Body of pancreas (tissue), 4 donors: ENCODE measurements around the gene METAP1. TPM values are rescaled to one million over a fixed set of nuclear protein-coding genes. Genes with fewer than 3 reads are reported as not detected.
"Not testable (repeated sequence)": the region's sequence is repeated elsewhere in the genome, so short reads cannot be mapped to it uniquely, and the experiment has no call there.

Source experiments
- ATAC-seq: fragments of 150-250 bp; one replicate; pipeline ENCODE4 v1.9.1; 2016
- DNase-seq, 4 donors: peaks; one replicate each; pipeline ENCODE4 v3.0.0-alpha.2; 2019
- H3K27ac ChIP-seq, 4 donors: fragments of 200-600 bp; sonication (generic); 1 replicate in 3 of 4; 2 replicates in 1 of 4; pipeline versions ENCODE4 v1.5.1 to v1.6.1; 2016 to 2019; ENCODE audit warnings: mild to moderate bottlenecking in 1 of 4, mixed read lengths in 1 of 4, moderate library complexity in 1 of 4
- H3K27me3 ChIP-seq, 2 donors: fragments of 200-600 bp; sonication (generic); one replicate each; pipeline ENCODE4 v1.6.0; 2016; ENCODE audit warnings: mild to moderate bottlenecking in 1 of 2
- H3K36me3 ChIP-seq, 2 donors: fragments of 200-600 bp; sonication (generic); replicated peaks in 1 of 2; 2 replicates each; pipeline ENCODE4 v1.5.1; 2016; ENCODE audit warnings: low read depth in 2 of 2; ENCODE audit not compliant: insufficient read depth in 1 of 2
- H3K4me1 ChIP-seq: fragments of 200-600 bp; sonication (generic); one replicate; pipeline ENCODE4 v1.6.0; 2016
- H3K4me3 ChIP-seq, 2 donors: fragments of 200-600 bp; sonication (generic); 1 replicate in 1 of 2; 2 replicates in 1 of 2; pipeline ENCODE4 v1.5.1; 2016 to 2019
- H3K9me3 ChIP-seq, 3 donors: fragments of 200-600 bp; sonication (generic); 1 replicate in 2 of 3; 2 replicates in 1 of 3; pipeline ENCODE4 v1.5.1; 2016
- CTCF ChIP-seq, 7 experiments: fragments of 450-650 bp in 4 of 7; fragments of 200-600 bp in 3 of 7; sonication (generic) in 3 of 7; IDR thresholded peaks; one replicate each; pipeline ENCODE4 v1.5.1; 2016 to 2019; ENCODE audit warnings: antibody characterized with exemption in 7 of 7
- POLR2A ChIP-seq, 3 donors: fragments of 450-650 bp; IDR thresholded peaks; one replicate each; pipeline ENCODE4 v1.6.1; 2016; ENCODE audit warnings: antibody characterized with exemption in 3 of 3, mild to moderate bottlenecking in 2 of 3
- WGBS, 2 donors: methylation state at CpG; one replicate each; pipeline ENCODE4 v1.1.5; 2017; 5-methylcytosine and 5-hydroxymethylcytosine counted together
- intact Hi-C: fragments of 100-400 bp; cut with DNase I; formaldehyde crosslinking; loops from one replicate; pipeline ENCODE4 v1.15.1; 2023
- total RNA-seq, 2 donors: library from RNA; depleted of rRNA; stranded (reverse); fragments of >200 nt; gene quantifications; one replicate each; pipeline ENCODE4 v1.1.0, GENCODE V29; 2016

The METAP1 gene
- total RNA-seq, 2 donors from 2014 or later, result 21.1 to 21.8 TPM

- WGBS, 2 donors, result 72 to 80% methylated on average over 6 of the region's 6 CpGs
- ATAC-seq (peak; percentile 38), DNase-seq (no peak)
- H3K36me3 ChIP-seq, result no peaks in the 10 kb centered on the region
- H3K9me3 ChIP-seq, result no peaks in the 10 kb centered on the region
- TF ChIP-seq POLR2A (IDR thresholded peaks at IDR 0.05) (no peak), CTCF (IDR thresholded peaks at IDR 0.05) (no peak)
- H3K27me3 ChIP-seq, result no peaks in the 10 kb centered on the region
- intact Hi-C loops, result no loop called here
- H3K4me1 ChIP-seq, result peaks cover 11% of the 10 kb centered on the region
- peak overlapping the region in 2 of 4 donors; percentile 25 to 31 for H3K27ac ChIP-seq
- H3K4me3 ChIP-seq, result no peak overlapping the region
Observed at GRCh38 chr4:99013884-99014523, 18.5 kb downstream of the METAP1 start.

GRCh38 chr4:99021386-99021785 lies 25.9 kb downstream of the METAP1 start:
- no peak for TF ChIP-seq POLR2A (IDR thresholded peaks at IDR 0.05)
- no peak for TF ChIP-seq CTCF (IDR thresholded peaks at IDR 0.05)
- Histone ChIP-seq H3K27ac (no peak overlapping the region), H3K9me3 (no peaks in the 10 kb centered on the region), H3K27me3 (no peaks in the 10 kb centered on the region), H3K36me3 (no peaks in the 10 kb centered on the region), H3K4me1 (peaks cover 23% of the 10 kb centered on the region), H3K4me3 (no peak overlapping the region)
- DNase-seq (no peak), ATAC-seq (no peak)
- 96 to 97% methylated on average over 5 of the region's 5 CpGs for WGBS, 2 donors
- intact Hi-C loops, result no loop called here

- no peaks in the 10 kb centered on the region for H3K36me3 ChIP-seq
- H3K4me1 ChIP-seq, result peaks cover 23% of the 10 kb centered on the region
- no peak overlapping the region for H3K4me3 ChIP-seq
- no peak for TF ChIP-seq POLR2A (IDR thresholded peaks at IDR 0.05)
- no peak for TF ChIP-seq CTCF (IDR thresholded peaks at IDR 0.05)
- ATAC-seq (no peak), DNase-seq (no peak)
- 81 to 92% methylated on average over 6 to 9 of the region's 9 CpGs for WGBS, 2 donors
- H3K27ac ChIP-seq, result no peak overlapping the region
- H3K9me3 ChIP-seq, result no peaks in the 10 kb centered on the region
- no peaks in the 10 kb centered on the region for H3K27me3 ChIP-seq
- intact Hi-C loops, result no loop called here
Observed at GRCh38 chr4:99022566-99022965, 27.0 kb downstream of the METAP1 start.

- H3K9me3 ChIP-seq, result not testable (repeated sequence)
- WGBS, 2 donors, result 43 to 63% methylated on average over 10 of the region's 10 CpGs
Observed at GRCh38 chr4:99023800-99024251, 28.3 kb downstream of the METAP1 start.

GRCh38 chr4:99024481-99025275 lies 29.2 kb downstream of the METAP1 start:
- H3K9me3 ChIP-seq, result no peaks in the 10 kb centered on the region
- DNase-seq, result peak; percentile 41 to 59 (median 42)
- H3K4me3 ChIP-seq, result no peak overlapping the region
- 51 to 61% methylated on average over 5 to 7 of the region's 7 CpGs for WGBS, 2 donors
- H3K27ac ChIP-seq, result peak overlapping the region in 3 of 4 donors; percentile 35 to 55 (median 36)
- H3K36me3 ChIP-seq, result no peaks in the 10 kb centered on the region
- H3K4me1 ChIP-seq, result peaks cover 34% of the 10 kb centered on the region
- intact Hi-C loops, result no loop called here
- peak; percentile 83 for ATAC-seq
- no peaks in the 10 kb centered on the region for H3K27me3 ChIP-seq
- TF ChIP-seq POLR2A (IDR thresholded peaks at IDR 0.05) (no peak), CTCF (IDR thresholded peaks at IDR 0.05) (peak in 3 of 7 experiments; percentile 10 to 33 (median 18))

More at GRCh38 chr4:99023800-99024251, 28.3 kb downstream of the METAP1 start:
- peak in 1 of 4 donors; percentile 25 for DNase-seq
- H3K27me3 ChIP-seq, intact Hi-C loops, H3K36me3 ChIP-seq, H3K4me3 ChIP-seq, ATAC-seq: not testable (repeated sequence)
- H3K4me1 ChIP-seq, result peaks cover 34% of the 10 kb centered on the region
- H3K27ac ChIP-seq, result peak overlapping the region in 2 of 4 donors; percentile 22 to 55
